HepG2 (cell line): Measurements from ENCODE around the gene GRM8. TPM values are rescaled to one million over a fixed set of nuclear protein-coding genes. Genes with fewer than 3 reads are reported as not detected.

Source experiments
- CC2D1A ChIP-seq: sonication (generic); formaldehyde crosslinking; IDR thresholded peaks from 2 replicates; pipeline ENCODE4 v1.8.1; 2023; ENCODE audit warnings: mild to moderate bottlenecking, missing genetic modification reagents
- ISX ChIP-seq: sonication (generic); formaldehyde crosslinking; conservative IDR thresholded peaks from 2 replicates; pipeline ENCODE4 v1.5.0; 2020; ENCODE audit warnings: missing genetic modification reagents
- KAT7 ChIP-seq: IDR thresholded peaks from 2 replicates; pipeline ENCODE4 v1.6.1; 2018; ENCODE audit warnings: borderline replicate concordance, missing compliant biosample characterization
- PBX2 ChIP-seq: IDR thresholded peaks from 2 replicates; pipeline ENCODE4 v1.6.1; 2016; ENCODE audit warnings: control low read depth
- PPARG ChIP-seq: conservative IDR thresholded peaks from 2 replicates; pipeline ENCODE4 v1.6.1; 2016; ENCODE audit warnings: missing biosample characterization, missing genetic modification reagents
- TCF12 ChIP-seq, 2 experiments: fragments of 450-650 bp in 1 of 2; sonication (generic) in 1 of 2; formaldehyde crosslinking in 1 of 2; IDR thresholded peaks; 2 replicates each; pipeline versions ENCODE4 v1.6.1 to v1.8.0; 2017 to 2022; ENCODE audit warnings: antibody characterized with exemption in 1 of 2, mild to moderate bottlenecking in 1 of 2, missing genetic modification reagents in 1 of 2, moderate library complexity in 1 of 2
- TRAFD1 ChIP-seq: sonication (generic); formaldehyde crosslinking; IDR thresholded peaks from 2 replicates; pipeline ENCODE4 v1.5.1; 2020; ENCODE audit warnings: missing genetic modification reagents, mild to moderate bottlenecking, borderline replicate concordance
- ZNF326 ChIP-seq: sonication (generic); formaldehyde crosslinking; IDR thresholded peaks from 2 replicates; pipeline ENCODE4 v1.4.0; 2020; ENCODE audit warnings: missing genetic modification reagents, borderline replicate concordance
- polyA plus RNA-seq, 8 experiments: library from polyadenylated mRNA; depleted of rRNA in 3 of 8; stranded (reverse) in 7 of 8; unstranded in 1 of 8; fragments of >200 nt; fragmentation: Illumina TruSeq in 4 of 8; extraction: Trizol in 4 of 8; gene quantifications; 2 replicates each; pipeline versions ENCODE4 v1.2.1 to v1.2.3, GENCODE V29; 2011 to 2016; ENCODE audit warnings: low read depth in 4 of 8, missing spikeins in 1 of 8, mixed read lengths in 1 of 8; ENCODE audit not compliant: insufficient read depth in 1 of 8
- total RNA-seq, 5 experiments: library from RNA; depleted of rRNA; stranded (reverse); fragments of >200 nt; fragmentation: Illumina TruSeq; extraction: Trizol; gene quantifications; 2 replicates each; pipeline ENCODE4 v1.2.3, GENCODE V29; 2016; ENCODE audit warnings: low read depth in 1 of 5
- TF ChIP-seq, protein P1 (sequence below): sonication (generic); formaldehyde crosslinking; IDR thresholded peaks from 2 replicates; pipeline ENCODE4 v1.9.0; 2021; ENCODE audit warnings: missing genetic modification reagents, borderline replicate concordance
- TF ChIP-seq, protein P2 (sequence below): sonication (generic); formaldehyde crosslinking; IDR thresholded peaks from 2 replicates; pipeline ENCODE4 v1.4.0; 2020; ENCODE audit warnings: mild to moderate bottlenecking, missing genetic modification reagents
- TF ChIP-seq, protein P3 (sequence below), 2 experiments: sonication (generic) in 1 of 2; formaldehyde crosslinking in 1 of 2; IDR thresholded peaks; 2 replicates each; pipeline versions ENCODE4 v1.6.1 to v1.9.0; 2014 to 2022; ENCODE audit warnings: antibody characterized with exemption in 1 of 2, borderline replicate concordance in 1 of 2, inconsistent platforms in 1 of 2, low read depth in 1 of 2, missing genetic modification reagents in 1 of 2
- TF ChIP-seq, protein P4 (sequence below): sonication (generic); formaldehyde crosslinking; IDR thresholded peaks from 2 replicates; pipeline ENCODE4 v1.4.0; 2020; ENCODE audit warnings: mild to moderate bottlenecking, missing genetic modification reagents

GRM8 gene
- total and polyA plus RNA-seq, 2 of the 13 experiments (the other 11 are each of a cell fraction or from before 2014, with no cell fraction given) = not detected

DNA sequence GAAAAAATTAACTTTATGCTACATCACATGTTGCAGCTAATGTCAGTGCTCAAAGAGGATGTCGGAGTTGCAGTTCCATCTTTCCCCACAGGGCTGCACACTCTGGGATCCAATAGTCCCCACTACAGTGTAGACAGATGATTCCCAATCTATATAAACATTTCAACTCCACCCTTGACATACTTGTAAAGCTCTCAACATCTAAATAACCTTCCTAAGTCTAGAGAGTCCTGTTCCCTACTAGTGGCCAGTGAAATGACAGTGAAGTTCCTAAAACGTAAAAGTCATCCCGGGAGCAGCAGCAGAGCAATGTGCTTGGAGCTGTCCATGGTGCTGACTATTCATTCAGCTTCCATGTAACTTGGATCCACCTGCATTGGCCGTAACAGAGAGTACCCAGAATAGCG lies 145.1 kb downstream of the GRM8 start (continued):
- TF ChIP-seq, protein P1, sequence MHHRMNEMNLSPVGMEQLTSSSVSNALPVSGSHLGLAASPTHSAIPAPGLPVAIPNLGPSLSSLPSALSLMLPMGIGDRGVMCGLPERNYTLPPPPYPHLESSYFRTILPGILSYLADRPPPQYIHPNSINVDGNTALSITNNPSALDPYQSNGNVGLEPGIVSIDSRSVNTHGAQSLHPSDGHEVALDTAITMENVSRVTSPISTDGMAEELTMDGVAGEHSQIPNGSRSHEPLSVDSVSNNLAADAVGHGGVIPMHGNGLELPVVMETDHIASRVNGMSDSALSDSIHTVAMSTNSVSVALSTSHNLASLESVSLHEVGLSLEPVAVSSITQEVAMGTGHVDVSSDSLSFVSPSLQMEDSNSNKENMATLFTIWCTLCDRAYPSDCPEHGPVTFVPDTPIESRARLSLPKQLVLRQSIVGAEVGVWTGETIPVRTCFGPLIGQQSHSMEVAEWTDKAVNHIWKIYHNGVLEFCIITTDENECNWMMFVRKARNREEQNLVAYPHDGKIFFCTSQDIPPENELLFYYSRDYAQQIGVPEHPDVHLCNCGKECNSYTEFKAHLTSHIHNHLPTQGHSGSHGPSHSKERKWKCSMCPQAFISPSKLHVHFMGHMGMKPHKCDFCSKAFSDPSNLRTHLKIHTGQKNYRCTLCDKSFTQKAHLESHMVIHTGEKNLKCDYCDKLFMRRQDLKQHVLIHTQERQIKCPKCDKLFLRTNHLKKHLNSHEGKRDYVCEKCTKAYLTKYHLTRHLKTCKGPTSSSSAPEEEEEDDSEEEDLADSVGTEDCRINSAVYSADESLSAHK (CRISPR knock-in tag) = no peak
- TF ChIP-seq CC2D1A (CRISPR knock-in tag) (no peak), ZNF326 (CRISPR knock-in tag) (no peak), TRAFD1 (CRISPR knock-in tag) (no peak), ISX (CRISPR knock-in tag) (0 out of 2 replicates have a peak, but pooled peaks have one; percentile 69), PPARG (CRISPR knock-in tag) (peak; percentile 51; the same call in 1 of the 2 replicates), KAT7 (no peak), TCF12 (IDR thresholded peaks at IDR 0.05) (no peak), TCF12 (CRISPR knock-in tag; IDR thresholded peaks at IDR 0.05) (no peak), PBX2 (CRISPR knock-in tag) (no peak)
- TF ChIP-seq, protein P2, sequence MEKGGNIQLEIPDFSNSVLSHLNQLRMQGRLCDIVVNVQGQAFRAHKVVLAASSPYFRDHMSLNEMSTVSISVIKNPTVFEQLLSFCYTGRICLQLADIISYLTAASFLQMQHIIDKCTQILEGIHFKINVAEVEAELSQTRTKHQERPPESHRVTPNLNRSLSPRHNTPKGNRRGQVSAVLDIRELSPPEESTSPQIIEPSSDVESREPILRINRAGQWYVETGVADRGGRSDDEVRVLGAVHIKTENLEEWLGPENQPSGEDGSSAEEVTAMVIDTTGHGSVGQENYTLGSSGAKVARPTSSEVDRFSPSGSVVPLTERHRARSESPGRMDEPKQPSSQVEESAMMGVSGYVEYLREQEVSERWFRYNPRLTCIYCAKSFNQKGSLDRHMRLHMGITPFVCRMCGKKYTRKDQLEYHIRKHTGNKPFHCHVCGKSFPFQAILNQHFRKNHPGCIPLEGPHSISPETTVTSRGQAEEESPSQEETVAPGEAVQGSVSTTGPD = no peak
- TF ChIP-seq, protein P3, sequence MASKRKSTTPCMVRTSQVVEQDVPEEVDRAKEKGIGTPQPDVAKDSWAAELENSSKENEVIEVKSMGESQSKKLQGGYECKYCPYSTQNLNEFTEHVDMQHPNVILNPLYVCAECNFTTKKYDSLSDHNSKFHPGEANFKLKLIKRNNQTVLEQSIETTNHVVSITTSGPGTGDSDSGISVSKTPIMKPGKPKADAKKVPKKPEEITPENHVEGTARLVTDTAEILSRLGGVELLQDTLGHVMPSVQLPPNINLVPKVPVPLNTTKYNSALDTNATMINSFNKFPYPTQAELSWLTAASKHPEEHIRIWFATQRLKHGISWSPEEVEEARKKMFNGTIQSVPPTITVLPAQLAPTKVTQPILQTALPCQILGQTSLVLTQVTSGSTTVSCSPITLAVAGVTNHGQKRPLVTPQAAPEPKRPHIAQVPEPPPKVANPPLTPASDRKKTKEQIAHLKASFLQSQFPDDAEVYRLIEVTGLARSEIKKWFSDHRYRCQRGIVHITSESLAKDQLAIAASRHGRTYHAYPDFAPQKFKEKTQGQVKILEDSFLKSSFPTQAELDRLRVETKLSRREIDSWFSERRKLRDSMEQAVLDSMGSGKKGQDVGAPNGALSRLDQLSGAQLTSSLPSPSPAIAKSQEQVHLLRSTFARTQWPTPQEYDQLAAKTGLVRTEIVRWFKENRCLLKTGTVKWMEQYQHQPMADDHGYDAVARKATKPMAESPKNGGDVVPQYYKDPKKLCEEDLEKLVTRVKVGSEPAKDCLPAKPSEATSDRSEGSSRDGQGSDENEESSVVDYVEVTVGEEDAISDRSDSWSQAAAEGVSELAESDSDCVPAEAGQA (IDR thresholded peaks at IDR 0.05; ENCODE audit: low read depth) = no peak
- TF ChIP-seq, protein P3 (CRISPR knock-in tag; IDR thresholded peaks at IDR 0.05; ENCODE audit: borderline replicate concordance) = peak; percentile 90; the same call in 1 of the 2 replicates
- TF ChIP-seq, protein P4, sequence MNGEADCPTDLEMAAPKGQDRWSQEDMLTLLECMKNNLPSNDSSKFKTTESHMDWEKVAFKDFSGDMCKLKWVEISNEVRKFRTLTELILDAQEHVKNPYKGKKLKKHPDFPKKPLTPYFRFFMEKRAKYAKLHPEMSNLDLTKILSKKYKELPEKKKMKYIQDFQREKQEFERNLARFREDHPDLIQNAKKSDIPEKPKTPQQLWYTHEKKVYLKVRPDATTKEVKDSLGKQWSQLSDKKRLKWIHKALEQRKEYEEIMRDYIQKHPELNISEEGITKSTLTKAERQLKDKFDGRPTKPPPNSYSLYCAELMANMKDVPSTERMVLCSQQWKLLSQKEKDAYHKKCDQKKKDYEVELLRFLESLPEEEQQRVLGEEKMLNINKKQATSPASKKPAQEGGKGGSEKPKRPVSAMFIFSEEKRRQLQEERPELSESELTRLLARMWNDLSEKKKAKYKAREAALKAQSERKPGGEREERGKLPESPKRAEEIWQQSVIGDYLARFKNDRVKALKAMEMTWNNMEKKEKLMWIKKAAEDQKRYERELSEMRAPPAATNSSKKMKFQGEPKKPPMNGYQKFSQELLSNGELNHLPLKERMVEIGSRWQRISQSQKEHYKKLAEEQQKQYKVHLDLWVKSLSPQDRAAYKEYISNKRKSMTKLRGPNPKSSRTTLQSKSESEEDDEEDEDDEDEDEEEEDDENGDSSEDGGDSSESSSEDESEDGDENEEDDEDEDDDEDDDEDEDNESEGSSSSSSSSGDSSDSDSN (CRISPR knock-in tag) = no peak
